ENCODE results near the gene GID8.

Gene GID8

DNA sequence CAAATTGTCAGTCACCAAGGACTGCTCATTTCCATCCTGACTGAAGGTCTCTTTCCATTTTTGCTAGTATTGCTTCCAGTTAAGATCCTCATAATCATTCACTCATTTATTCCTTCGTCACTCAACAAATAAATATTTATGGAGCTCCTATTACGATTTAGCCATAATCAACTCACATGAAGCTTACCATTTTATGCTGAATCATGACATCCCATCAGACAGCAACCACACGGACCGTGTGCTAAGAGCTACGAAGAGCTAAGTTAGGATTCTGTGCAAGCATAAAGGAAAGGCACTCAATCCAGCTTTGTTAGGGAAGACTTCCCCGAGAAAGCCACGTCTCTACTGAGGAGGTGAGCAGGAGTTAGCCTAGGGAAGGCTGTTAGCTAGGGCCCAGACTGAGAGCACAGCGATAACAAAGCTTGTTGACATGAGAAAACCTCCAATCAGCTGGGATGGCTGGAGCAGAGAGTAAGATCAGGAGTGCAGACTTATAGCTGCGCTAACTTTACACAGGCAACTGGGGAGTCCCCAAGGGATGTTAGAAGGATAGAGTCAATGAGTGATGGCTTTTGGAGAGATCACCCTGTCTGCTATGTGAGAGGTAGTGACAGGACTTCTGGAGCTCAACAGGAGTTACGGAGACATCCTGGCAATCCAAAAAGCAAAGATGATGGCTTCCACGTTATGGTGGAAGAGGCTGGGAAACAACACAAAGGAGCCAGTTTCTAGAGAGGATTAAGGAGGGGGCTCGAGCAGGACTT lies 2.6 kb upstream of the GID8 start:
- DNase-seq (ENCODE audit: low spot score): no peak
- no peak for TF ChIP-seq CTCF (IDR thresholded peaks at IDR 0.05)
- Histone ChIP-seq H3K27ac (no peak overlapping the region), H3K4me3 (no peak overlapping the region)

DNA sequence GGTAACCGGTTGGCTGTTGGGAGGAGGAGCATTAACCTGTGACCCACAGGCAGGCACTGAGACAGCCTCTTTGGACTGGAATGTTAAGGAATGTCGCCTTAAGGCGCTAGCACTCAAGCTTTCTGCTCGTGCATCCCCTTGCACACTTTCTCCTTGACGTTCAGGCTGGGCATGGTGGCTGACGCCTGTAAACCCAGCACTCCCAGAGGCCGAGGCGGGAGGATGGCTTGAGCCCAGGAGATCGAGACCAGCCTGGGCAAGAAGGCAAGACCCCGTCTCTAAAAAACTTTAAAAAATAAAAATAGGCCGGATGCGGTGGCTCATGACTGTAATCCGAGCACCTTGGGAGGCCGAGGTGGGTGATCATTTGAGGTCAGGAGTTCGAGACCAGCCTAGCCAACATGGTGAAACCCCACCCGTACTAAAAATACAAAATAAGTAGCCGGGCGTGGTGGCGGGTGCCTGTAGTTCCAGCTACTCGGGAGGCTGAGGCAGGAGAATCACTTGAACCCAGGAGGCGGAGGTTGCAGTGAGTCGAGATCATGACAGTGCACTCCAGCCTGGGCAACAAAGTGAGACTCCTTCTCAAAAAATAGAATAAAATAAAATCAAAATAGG lies 1.9 kb upstream of the GID8 start:
- no peak for TF ChIP-seq CTCF (IDR thresholded peaks at IDR 0.05)
- Histone ChIP-seq H3K27ac (no peak overlapping the region), H3K4me3 (peak overlapping the region; percentile 93)
- no peak for DNase-seq (ENCODE audit: low spot score)

GRCh38 chr20:62937268-62938104 lies 461 bp upstream of the GID8 start:
- no peak for TF ChIP-seq CTCF (IDR thresholded peaks at IDR 0.05)
- peak; percentile 97 for DNase-seq (ENCODE audit: low spot score)
- Histone ChIP-seq H3K27ac (peak overlapping the region; percentile 85 to 97), H3K4me3 (peak overlapping the region; percentile 93)

- no peak for DNase-seq (ENCODE audit: low spot score)
- no peak overlapping the region for H3K27ac ChIP-seq
- no peak for TF ChIP-seq CTCF (IDR thresholded peaks at IDR 0.05)
Observed at GRCh38 chr20:62940875-62941274, 2.9 kb downstream of the GID8 start.

DNA sequence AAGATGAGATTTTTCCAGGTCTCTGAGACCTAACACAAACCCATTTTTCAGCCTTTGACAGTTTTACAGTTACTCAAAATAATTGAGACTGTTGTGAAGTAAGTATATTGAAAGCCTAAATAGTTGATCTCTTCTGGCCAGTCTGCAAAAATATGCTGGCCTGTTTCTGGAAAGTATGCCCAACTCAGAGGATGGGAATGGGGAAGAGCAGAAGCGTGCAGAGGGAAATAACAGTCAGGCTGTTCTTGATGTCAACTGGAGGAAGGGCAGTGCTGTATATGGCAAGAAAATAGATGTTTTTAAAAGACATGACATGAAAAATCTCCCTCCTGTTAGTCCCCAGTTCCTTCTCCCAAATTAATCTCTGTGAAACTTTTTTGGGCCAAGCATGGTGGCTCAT lies 3.8 kb downstream of the GID8 start:
- H3K27ac ChIP-seq: no peak overlapping the region
- no peak overlapping the region for H3K4me3 ChIP-seq
- DNase-seq (ENCODE audit: low spot score): no peak
- TF ChIP-seq CTCF (IDR thresholded peaks at IDR 0.05): no peak

More at GRCh38 chr20:62940875-62941274, 2.9 kb downstream of the GID8 start:
- no peak overlapping the region for H3K4me3 ChIP-seq

DNA sequence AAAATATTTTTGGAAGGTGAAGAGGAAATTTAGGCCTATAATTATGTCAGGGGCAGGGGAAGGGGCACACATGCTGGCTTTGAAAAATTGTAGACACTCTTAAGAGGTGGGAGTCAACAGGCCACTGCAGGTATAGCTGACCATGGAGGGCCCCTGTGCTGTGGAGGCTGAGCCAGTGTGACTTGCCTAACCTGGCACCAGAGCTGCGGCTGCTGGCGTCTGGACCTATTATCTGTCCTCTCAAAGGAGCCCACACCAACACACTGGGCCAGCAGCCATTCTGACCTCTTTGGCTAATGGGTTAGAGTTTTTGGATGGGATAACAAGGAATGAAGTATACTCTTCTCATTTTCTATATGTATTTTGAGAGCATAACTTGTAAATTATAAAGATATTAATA lies 4.5 kb downstream of the GID8 start:
- Histone ChIP-seq H3K4me3 (no peak overlapping the region), H3K27ac (no peak overlapping the region)
- DNase-seq (ENCODE audit: low spot score): no peak
- no peak for TF ChIP-seq CTCF (IDR thresholded peaks at IDR 0.05)
